Measurements from ENCODE around the gene MTMR4.
A peak's percentile ranks its signal among the peaks of the same experiment; 100 is the strongest.
"Not testable (repeated sequence)": the region's sequence is repeated elsewhere in the genome, so short reads cannot be mapped to it uniquely, and the experiment has no call there.

Gene MTMR4

DNA sequence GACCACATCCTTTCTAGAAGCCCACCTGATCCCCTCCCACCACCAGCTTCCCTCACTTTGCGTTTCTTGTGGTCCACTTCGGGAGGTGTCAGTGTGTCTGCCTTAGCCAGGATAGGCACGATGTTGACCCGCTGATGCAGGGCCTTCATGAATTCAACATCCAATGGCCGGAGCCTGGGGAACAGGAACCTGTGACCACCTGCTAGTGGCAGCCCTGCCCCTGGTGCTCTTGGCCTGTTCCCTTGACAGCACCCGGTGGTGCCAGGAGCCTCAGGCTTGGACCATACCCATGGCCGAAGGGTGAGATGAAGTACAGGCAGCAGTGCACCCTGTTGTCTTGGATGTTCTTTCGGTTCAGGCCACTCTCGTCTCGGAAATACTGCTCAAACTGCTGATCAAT, 7.2 kb upstream of the MTMR4 start:
- no peak for DNase-seq

DNA sequence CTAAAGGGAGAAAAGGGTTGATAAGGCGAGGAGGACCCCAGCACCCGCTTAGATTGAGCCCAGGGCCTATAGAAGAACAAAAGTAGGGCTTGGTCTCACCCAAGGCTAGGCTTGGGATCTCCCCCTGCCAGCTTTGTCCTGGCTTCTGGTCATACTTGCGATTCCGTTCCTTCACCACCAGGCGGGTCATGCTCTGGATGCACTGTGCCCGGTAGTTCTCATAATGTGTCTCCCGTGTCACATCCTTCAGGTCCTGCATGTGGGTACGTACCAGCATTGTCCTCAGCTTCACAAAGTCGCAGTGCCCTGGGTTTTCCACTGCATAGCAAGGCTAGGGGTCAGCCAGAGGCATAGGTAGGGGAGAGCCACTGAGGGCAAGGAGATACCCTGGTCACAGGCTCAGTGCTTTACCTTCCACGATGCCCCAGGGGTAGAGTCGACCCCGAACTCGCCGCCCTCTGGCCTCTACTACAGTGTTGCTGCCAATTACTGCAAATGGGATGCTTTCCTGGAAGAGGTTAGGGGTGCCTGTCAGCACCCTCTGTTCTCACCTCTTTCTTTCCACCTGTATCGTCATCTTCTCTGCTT, 6.5 kb upstream of the MTMR4 start:
- no peak for DNase-seq

DNA sequence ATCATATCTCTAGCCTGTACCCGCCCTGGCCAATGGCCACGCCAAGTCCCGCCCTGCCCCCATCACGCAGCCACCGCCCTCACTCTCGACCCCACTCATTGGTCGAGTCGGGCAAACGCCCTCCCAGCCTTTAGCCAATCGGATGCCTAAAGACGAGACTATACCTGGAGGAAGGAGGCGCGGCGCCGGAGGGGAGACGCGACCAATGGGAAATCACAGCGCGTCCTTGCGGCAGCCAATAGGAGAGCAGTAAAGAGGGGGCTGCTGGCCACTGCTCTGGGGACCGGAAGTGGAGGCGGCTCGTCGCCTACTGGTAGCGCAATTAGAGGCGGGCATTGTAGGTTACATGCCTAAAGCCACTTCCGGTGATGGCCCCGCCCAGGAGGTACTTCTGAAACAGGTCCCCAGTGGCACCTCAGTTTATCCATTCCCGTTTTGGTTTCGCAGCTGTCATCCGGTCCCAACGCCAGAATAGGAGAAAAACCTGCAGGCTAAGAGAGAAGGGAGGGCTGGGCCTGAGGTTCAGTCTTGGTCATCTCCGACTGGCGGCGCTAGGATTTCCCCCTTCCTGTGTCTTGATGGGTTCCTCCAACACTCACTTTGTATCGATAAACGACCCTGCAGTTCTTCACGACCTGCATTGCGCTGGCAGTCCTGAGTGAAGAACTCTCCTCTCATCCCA, 3.6 kb upstream of the MTMR4 start:
- DNase-seq, result peak; percentile 99

DNA sequence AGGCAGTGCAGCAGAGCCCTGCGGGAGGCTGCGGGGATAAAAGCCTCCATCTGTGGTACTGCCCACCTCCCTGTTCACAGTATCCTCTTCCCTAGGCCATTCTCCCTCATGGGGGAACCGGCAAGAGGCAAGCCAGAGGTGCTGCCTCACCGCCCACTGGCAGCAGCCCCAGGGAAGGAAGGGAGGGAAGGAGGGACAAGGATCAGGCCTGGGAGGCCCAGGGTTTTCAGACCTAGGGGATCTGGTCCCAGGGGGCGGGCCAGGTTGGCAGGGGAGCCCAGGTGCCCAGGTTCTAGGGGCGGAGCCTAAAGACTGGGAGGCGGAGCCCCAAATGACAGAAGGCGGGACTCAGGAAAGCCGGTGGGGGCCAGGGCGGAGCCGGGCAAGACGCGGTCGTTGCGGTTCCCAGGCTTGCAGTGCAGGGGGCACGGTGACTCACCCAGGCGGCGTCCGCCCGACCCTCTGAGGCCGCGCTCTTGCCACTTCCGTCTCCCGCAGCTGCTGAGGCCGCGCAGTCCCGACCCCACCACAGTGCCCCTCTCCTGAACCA, 3.0 kb upstream of the MTMR4 start:
- DNase-seq, result no peak

DNA sequence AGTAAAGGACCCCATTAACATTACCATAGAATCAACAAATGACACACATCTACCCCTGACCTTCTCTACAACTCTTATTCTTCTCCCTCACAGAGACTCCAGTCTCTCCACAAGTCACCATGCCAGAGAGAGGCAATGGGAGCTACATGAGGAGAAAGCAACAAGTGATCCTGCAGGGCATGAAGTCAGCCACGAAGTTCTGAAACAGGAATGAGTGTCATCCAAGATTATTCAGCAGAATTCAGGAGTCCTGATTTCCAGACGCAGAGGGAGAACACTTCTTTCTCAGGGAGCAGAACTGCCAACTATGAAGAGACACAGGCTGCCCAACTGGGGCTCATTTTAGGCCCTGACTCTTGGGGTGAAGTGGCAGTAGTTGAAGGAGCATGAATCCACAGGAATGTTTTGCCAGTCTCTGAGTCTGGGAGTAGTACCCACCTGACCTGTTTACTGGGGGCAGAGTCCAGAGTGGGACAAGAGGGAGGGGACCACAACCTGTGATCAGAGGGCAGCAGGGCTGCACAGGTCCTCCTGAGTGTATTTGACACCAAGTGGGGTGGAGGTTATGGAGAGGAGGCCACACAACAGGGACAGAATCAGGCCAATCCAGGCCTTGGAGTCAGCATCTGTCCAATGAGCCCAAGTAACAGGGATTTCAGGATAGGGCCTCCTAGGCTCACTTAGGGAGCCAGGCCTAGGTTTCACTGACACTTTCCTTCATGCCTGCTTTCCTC, 2.4 kb upstream of the MTMR4 start:
- DNase-seq, result no peak

DNA sequence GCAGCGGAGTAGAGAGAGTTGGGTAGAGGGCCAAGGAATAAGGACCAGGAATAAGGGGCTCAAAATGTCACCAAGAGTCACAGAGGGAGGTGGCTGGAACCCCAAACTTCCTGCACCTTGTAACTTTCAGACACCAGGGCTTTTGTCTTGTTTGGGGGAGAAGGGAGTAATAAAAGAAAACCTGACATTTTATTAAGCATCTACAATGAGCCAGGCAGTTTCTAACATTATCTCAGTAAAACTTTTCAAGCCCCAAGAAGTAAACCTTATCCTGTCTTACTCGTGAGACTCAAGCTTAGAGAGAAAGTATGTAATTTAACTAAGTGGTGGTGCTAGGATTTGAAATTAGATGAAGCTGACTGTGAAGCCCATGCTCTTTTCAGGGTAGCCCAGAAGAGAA, 848 bp upstream of the MTMR4 start:
- DNase-seq, result no peak

DNA sequence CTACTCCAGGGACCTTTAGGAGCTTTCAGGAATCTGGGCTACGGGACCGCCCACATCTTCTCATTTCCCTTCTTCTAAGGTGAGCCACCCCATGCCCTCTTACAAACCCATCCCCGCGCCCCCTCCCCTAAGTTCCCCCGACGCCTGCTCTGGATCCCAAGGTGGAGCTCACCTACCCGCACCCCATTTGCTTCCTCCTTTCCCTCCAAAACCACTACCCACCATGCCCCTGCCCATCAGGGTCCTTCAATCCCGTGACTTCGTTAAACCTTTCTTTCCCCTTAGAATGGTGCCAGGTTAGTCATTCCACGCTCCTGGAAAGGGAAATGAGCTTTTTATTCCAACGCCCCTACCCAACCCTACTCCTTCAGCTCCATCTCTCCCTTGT, 326 bp upstream of the MTMR4 start:
- no peak for DNase-seq

DNA sequence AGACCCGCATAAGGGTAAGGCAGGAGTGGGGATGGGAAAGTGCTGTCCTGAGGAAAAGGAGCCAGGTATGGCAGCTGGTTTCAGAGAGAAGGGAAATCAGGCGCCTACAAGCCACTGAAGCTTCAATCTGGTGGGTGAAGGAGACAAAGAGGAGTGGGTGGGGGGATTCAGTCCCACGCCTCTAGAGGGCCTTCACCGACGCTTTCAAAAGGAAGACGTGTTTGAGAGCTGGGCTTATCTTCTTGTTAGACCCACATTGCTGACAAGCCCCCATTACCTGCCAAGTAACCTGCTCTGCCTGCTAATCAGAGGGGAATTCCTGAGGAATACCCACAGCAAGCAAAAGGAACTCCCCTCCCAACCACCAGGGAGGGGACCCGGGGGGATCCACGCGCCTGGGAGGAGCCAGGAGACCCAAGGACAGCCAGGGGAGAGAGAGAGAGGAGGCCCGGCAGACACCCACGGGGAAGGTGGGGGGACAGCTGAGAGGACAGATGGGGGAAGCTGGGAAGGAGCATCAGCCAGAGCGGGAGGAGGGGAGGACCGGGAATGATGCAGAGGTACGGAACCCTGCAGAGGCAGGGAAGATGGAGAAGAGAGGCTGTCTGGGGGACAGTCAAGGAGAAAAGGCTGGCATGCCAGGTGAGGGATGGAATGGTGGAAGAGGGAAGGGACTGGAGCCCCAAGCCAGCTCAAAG, 1.0 kb downstream of the MTMR4 start:
- no peak for DNase-seq

DNA sequence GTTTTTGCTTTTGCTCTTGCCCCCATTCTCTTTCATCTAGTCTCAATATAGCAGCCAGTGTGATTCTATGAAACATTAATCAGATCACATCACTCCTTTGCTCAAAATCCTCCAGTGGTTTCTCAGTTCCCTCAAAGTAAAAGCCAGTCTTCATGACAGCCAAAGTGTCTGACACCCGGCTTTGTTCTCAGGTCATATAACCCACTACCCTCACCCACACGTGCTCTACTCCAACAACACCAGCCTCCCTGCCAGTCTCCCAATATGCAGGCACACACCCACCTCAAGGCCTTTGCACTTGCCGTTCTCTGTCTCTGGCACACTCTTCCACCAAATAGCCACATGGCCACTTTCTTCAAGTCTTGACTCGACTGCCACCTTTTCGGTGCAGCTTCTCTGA, 4.4 kb downstream of the MTMR4 start:
- no peak for DNase-seq

DNA sequence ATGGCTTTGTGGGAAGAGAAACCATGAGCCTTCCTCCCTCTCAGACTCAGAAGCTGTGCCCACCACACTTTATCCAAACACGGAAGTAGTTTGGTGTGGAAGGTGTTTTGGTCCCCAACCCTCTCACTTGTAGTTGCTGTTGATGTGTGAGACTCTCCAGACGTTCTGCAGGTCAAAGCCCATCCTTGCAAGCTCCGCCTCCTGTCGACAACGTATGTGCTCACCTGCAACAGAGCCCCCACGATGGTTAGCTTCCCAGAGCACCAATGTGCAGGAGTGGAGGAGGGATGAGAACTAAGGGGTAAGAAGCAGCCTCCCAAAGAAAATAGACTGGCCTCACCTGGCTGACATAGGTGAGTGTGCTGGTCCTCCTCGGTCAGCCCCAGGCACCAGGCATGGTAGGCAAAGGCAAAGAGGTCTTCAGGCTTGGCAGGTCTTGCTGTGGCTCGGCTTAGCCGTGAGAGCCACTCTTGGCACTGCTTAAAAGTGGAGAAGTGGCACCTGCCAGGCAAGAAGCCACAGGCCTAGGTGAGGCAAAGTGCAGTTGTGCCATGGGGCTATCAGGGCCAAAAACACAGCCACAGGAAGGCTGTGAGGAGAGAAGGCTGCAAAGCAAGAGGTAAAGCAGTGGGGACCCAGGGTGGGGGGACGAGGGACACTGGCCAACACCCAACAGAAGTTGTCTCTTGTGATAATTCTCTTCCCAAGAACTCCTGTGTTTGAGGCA, 5.9 kb downstream of the MTMR4 start:
- DNase-seq, result no peak

DNA sequence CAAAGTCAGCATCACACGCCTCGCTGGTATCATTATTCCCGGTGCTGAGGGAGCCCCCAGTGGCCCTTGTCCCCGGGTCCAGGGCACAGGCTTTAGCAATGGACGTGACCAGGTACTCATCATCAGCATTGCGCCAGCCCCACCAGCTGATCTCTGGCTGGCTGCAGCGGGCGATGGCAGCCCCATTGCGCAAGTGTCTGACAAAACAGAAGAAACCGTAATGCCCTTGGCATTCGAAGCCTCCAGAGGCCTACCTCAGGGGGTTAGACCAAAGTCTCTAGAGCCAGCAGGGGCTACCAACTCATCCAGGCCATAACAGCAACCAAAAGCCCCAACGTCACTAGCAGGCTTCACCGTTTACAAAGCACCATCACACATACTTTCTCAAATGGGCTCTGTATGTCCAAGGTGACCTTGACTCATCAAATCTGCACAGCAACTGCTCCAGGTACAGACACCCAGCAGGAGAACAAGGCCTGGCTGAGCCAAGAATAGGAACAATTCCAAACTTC, 7.3 kb downstream of the MTMR4 start:
- DNase-seq, result no peak

DNA sequence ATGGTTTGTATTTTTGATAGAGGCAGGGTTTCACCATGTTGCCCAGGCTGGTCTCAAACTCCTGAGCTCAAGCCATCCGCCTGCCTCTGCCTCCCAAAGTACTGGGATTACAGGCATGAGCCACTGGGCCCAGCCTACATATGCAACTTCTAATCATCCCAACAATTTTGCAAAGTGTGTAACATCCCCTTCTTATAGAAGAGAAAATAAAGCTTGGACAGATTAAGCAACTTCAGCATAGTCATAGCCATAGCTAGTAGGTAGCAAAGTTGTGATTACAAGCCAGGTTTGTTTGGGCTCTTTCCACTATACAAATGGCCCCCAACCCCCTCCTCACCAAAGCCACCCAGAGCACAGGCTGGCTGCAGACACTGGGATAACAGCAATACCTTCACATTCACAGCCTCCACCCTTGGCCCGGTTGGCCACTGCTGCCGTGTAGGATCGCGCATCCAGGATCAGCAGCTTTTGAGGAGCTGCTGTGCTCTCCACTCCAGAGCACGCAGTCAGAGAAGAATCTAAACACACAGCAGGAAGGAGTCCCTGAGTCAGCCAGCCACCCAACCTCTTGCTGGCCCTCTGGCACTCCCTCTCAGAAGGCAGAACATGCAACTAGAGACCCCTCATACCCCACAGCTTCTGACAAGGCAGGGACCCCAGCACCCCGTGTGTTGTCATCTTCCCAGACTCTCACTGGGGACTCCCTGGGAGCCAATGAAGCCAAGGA, 7.9 kb downstream of the MTMR4 start:
- DNase-seq, result no peak

DNA sequence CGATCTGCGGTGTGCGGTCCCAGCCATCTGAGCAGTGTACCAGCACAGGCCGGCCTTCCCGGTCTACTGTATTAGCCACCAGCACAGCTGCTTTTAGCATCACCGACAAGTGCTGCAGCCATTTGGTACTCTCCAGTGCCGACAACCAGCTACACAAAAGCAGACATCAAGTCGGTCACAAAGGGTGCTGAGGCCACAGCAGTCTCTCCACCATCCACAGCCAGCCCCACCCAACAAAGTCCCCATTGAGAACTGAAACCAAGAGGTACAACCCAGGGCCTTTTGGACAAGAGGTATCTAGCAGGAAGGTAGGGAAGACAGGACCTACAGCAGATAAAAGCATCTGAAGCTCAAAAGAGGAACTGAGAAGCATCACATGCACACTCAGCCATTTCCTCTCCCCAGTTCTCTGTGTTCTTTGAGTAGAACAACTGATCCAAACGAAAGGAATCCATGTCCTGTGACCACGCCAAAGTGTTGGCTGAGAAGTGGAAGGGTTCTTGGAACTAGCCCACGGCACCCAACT, 9.5 kb downstream of the MTMR4 start:
- no peak for DNase-seq

DNA sequence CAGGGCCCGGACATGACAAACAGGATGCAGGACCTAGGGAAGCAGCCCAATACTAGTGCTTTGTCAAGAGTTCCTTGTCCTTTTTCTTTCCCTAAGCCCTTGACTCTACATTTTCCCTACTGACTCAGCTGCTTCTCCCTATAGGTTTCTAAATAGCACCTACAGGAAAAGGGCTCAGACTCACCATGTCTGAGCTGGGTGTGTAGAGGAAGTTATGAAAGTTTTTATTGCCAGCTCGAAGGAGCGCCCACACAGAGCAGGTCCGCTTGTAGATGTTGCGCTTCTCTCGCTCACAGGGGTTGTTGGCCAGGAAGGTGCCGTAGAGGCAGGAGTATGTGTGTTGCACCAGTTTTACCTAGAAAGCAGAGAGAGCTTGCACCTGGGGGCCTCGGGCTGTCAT, 10.6 kb downstream of the MTMR4 start:
- DNase-seq, result no peak

DNA sequence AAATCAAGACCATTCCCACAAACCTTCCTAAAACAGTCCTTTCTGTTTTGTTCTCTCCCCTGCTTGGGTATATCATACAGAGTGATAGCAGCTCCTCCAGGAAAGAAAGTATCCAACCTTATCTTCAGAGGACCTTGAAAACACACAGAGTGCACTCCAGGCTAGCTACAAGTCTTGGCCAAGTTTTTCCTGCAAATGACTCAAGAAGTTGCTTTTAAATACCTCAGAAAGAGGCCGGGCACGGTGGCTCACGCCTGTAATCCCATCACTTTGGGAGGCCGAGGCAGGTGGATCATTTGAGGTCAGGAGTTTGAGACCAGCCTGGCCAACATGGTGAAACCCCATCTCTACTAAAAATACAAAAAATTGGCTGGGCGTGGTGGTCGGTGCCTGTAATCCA, 11.3 kb downstream of the MTMR4 start:
- DNase-seq, result not testable (repeated sequence)

DNA sequence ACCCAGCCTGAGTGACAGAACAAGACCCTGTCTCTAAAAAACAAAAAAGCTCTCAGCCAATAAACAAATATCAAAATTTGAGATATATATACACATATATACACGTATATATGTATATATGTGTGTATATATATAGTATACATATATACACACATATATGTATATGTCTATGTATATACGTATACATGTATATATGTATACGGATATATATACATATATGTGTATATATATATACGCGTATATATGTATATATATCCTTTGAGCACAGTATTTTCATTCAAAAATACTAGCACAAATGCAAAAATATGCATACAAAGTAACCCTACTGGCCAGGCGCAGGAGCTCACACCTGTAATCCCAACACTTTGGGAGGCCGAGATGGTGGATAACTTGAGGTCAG, 13.0 kb downstream of the MTMR4 start:
- no peak for DNase-seq

DNA sequence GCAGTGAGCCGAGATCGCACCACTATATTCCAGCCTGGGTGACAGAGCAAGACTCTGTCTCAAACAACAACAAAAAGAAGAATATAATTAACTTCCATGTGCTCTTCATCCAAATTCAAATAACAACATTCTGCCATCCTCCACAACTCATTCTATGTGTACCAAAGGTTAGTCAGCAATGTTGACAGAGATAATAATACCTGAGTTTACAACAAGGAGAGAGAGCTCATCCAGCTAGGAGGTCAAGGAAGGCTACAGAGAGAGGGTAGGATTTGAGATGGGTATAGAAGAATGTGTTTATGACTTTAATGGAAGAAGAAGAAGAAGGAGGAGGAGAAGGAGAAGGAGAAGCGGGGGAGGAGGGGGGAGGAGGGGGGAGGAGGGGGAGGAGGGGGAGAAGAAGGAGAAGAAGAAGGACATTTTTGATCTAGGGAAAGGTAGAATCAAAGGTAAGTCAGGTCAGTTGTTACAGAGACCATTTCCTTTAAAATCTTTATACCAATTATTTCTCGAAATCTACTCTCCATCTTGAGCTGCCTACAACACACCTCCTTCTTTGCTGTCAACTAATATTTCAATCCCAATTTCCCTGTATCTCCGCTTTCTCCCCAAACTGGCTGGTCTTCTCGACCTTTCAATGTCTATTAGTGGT, 16.1 kb downstream of the MTMR4 start:
- DNase-seq, result no peak

DNA sequence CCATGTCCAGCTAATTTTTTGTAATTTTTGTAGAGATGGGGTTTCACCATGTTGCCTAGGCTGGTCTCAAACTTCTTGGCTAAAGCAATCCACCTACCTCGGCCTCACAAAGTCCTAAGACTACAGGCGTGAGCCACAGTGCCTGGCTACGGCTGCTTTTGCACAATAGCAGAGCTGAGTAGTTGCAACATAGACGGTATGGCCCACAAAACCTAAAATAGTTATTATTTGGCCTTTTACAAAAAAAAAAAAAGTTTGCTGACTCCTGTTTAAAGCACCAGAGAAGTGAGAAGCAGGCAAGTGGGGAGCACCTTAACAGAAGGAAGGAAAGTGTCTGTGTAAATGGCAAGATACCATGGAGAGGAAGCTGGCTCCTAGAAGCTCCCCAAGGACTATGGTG, 20.9 kb downstream of the MTMR4 start:
- DNase-seq, result no peak

DNA sequence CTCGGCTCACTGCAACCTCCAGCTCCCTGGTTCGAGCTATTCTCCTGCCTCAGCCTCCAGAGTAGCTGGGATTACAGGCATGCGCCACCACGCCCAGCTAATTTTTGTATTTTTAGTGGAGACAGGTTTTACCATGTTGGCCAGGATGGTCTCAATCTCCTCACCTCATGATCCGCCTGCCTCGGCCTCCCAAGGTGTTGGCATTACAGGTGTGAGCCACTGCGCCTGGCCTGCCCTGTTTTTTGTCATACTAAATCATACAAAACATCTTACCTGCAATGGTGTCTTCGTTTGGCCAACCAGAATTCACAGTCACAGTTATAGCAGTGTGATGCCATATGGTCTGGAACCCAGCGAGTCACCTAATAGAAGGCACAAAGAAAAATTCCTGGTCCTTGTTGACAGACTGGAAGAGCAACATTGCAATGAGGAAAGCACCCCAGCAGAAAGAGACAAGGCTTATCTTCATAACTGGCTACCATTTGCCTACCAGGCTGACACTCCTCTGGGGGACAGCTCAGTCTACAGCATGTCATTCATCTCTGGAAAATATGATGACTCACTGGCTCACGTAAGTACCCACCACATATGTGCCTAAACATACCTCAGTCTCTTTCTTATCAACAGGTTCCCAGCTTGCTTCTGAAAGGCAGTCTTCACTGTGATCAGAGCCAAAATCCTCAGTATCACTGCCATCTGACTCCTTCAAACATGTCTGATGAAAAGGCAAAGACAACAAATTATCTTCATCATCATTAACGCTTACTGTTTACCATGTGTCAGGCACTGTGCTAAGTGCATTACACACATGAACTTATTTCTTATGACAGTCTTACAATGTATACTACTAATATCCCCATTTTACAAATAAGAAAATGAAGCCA, 22.0 kb downstream of the MTMR4 start:
- DNase-seq, result no peak

DNA sequence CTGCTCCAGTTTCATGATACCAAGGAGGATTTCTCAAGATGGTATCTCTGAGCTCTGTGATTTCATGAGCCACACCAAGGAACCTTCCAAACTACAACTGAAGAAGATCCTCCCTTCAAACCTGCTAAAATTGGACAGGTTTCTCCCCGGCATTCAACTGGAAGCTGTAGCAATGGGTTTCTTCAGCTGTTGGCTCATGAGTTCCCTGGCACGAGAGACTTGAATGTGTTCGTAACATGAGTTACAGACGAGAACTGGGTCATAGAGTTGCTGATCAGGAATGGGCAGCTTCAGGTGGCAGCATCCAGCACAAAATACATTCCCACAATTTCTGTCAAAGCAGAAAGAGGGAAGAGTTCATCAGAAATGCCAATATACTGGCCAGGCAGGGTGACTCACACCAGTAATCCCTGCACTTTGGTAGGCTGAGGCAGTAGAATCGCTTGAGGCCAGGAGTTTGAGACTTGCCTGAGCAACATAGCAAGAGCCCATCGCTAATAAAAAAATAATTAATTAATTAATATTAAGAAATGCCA, 22.9 kb downstream of the MTMR4 start:
- no peak for DNase-seq

All from NCI-H748 treated with DMSO at 0.1 percent for 48 hours (cell line).